Activated T-helper 17 cell treated with anti-CD3 and anti-CD28 coated beads, Interleukin-2, amount 50 U/mL, for 72 hours (primary cell): ENCODE measurements around the gene FGF22. TPM values are rescaled to one million over a fixed set of nuclear protein-coding genes. Genes with fewer than 3 reads are reported as not detected.

Experiments used
- ATAC-seq: fragments of 150-1000 bp; cut with Tn5 transposase; replicated peaks from 2 replicates; pipeline ENCODE4 v1.10.0; 2021; ENCODE audit warnings: mild to moderate bottlenecking, moderate library complexity
- H3K27ac Mint-ChIP-seq: one replicate; pipeline ENCODE4 v1.8.0; 2022; ENCODE audit warnings: mixed read lengths
- H3K27me3 Mint-ChIP-seq: one replicate; pipeline ENCODE4 v1.8.0; 2022; ENCODE audit warnings: mixed read lengths
- H3K36me3 Mint-ChIP-seq: one replicate; pipeline ENCODE4 v1.8.0; 2022; ENCODE audit warnings: low read depth, mild to moderate bottlenecking, mixed read lengths
- H3K4me1 Mint-ChIP-seq: one replicate; pipeline ENCODE4 v1.8.0; 2022; ENCODE audit warnings: mixed read lengths
- H3K4me3 Mint-ChIP-seq: one replicate; pipeline ENCODE4 v1.8.0; 2022; ENCODE audit warnings: mild to moderate bottlenecking, mixed read lengths
- H3K9me3 Mint-ChIP-seq: one replicate; pipeline ENCODE4 v1.8.0; 2022; ENCODE audit warnings: mixed read lengths
- total RNA-seq, 2 donors: library from RNA; stranded (reverse); gene quantifications; one replicate each; pipeline ENCODE4 v1.2.3, GENCODE V29; 2022

The FGF22 gene
- total RNA-seq, 2 donors from 2014 or later: 1.7 TPM; not detected in 1

DNA sequence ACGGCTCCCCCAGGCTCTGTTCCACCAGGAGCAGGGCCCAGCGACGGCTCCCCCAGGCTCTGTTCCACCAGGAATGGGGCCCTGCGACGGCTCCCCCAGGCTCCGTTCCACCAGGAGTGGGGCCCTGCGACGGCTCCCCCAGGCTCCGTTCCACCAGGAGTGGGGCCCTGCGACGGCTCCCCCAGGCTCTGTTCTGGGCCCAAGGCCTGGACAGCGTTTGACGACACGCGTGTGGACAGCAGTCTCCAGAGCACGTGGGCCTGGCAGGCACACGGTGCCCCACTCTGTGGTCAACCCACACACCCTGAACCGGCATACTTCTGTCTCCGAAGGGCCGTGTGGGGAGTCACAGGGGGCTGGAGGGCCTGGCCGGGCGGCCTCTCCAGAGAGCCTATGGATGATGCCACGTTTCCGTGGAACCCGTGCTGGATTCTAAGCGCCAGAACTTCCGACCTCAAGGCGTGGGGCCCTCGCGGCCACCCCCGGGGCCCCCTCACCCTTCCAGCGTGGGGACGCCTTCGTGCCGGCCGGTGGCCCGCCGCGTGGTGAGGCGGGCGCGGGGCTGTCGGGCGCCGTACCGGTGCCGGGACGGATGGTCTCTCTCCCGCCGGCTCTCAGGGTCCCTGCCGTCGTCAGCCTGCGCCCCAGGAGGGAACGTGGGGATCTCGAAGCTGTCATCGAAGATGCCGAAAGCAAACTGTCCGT is 11.6 kb downstream of the FGF22 start:
- Mint-ChIP-seq H3K4me3 (no peak overlapping the region), H3K27ac (no peak overlapping the region), H3K4me1 (peaks cover 5% of the 10 kb centered on the region), H3K27me3 (no peaks in the 10 kb centered on the region), H3K36me3 (peaks cover 66% of the 10 kb centered on the region), H3K9me3 (no peaks in the 10 kb centered on the region)
- no peak for ATAC-seq

DNA sequence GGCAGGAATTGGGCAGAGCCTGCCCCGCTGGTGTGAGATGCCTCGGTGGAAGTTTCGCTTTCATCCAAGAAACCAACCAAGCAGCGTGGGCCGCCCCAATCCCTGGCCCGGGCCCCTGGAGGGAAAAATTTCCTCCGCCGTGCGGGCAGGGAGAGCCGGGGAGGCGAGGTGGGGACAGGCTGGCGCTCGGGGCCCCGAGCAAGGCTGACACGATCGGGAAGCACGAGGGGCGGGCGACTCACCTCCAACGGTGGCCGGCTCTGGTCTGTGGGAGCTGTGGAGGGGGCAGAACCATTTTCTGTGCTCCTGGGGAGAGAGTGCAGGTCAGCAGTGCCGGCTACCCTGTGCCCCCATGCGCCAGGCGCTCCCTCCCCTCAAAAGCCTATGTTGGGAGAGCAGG is 12.3 kb downstream of the FGF22 start:
- H3K4me1 Mint-ChIP-seq: peaks cover 5% of the 10 kb centered on the region
- H3K36me3 Mint-ChIP-seq: peaks cover 69% of the 10 kb centered on the region
- H3K27me3 Mint-ChIP-seq: no peaks in the 10 kb centered on the region
- H3K27ac Mint-ChIP-seq: no peak overlapping the region
- no peaks in the 10 kb centered on the region for H3K9me3 Mint-ChIP-seq
- no peak for ATAC-seq
- no peak overlapping the region for H3K4me3 Mint-ChIP-seq

DNA sequence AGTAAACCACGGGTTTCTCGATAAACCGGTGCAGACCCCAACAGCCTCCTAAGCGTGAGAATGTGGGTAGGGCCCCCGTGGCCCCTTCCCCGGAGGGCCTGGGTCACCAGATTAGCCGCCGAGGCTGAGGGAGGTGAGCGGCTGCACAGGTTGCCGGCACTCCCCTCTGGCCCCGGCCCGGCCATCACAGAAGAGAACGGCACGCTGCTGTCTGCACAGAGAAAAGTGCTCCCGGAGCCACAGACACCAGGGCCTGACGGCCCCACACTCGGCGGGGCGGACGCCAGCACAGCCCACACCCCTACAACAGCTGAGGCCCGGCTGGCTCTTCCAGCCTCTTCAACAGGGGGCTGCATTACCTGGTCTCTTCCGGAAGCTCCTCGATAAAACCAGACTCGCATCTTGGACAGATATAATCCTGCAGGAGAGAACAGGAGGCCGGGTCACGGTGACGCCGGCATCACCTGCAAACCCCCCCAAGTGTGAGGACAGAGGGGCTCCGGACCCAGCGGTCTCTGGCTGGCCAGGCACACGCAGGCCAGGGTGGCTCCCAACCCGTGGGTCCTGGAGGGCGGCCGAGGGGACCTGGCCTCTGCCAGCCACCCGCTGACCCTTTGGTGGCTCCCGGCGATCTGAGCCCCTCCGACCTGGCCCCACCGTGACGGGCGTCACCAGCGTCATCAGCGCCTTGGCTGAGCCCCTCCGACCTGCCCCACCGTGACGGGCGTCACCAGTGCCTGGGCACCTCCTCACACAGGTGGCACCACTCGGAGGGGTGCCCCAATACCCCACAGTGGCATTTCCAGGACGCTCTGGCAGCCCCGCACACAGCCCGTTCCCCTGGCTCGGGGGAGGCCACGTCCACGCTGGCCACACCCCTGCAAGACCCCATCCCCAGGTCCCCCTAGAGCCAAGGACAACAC is 13.0 kb downstream of the FGF22 start:
- H3K9me3 Mint-ChIP-seq: no peaks in the 10 kb centered on the region
- H3K27me3 Mint-ChIP-seq: no peaks in the 10 kb centered on the region
- ATAC-seq: no peak
- H3K27ac Mint-ChIP-seq: no peak overlapping the region
- H3K36me3 Mint-ChIP-seq: peaks cover 76% of the 10 kb centered on the region
- peaks cover 5% of the 10 kb centered on the region for H3K4me1 Mint-ChIP-seq
- no peak overlapping the region for H3K4me3 Mint-ChIP-seq

DNA sequence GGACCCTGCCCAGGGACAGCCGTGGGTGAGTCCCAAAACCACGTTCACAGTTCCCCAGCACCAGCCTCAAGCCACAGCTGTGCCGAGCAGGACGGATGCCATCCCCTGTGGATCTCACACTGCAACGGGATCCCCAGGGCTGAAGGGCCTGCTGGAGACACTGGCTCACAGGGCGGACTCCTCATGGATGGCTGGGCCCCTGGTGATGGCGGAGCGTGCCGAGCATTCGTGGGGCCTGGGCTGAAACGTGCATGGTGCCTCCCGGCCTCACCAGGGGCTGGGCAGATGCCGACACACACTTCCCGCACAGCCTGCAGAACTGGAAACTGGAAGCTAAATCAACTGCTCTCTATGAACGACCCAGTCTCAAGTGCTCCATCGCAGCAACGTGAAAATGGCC is 13.7 kb downstream of the FGF22 start:
- Mint-ChIP-seq H3K9me3 (no peaks in the 10 kb centered on the region), H3K36me3 (peaks cover 72% of the 10 kb centered on the region), H3K27me3 (no peaks in the 10 kb centered on the region), H3K4me1 (peaks cover 5% of the 10 kb centered on the region), H3K4me3 (no peak overlapping the region), H3K27ac (no peak overlapping the region)
- no peak for ATAC-seq

DNA sequence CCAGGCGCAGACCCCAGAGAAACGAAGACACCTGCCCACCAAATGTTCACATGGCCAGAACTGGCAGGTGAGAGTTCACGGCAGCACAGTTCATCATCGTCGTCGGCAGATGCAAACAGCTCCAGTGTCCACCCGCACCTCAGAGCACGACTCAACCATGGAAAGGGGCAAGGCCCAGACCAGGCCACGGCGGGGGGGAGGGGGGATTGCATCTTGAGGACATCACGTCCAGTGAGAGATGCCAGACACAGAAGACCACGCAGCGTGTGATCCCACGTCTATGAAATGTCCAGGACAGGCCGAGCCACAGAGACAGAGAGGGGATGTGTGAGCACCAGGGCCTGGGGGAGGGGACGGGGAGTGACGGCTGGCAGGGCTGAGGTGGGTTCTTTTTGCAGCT is 16.0 kb downstream of the FGF22 start:
- Mint-ChIP-seq H3K27me3 (no peaks in the 10 kb centered on the region), H3K27ac (no peak overlapping the region), H3K36me3 (peaks cover 77% of the 10 kb centered on the region), H3K4me3 (peak overlapping the region; percentile 39), H3K9me3 (no peaks in the 10 kb centered on the region), H3K4me1 (peaks cover 9% of the 10 kb centered on the region)
- no peak for ATAC-seq

DNA sequence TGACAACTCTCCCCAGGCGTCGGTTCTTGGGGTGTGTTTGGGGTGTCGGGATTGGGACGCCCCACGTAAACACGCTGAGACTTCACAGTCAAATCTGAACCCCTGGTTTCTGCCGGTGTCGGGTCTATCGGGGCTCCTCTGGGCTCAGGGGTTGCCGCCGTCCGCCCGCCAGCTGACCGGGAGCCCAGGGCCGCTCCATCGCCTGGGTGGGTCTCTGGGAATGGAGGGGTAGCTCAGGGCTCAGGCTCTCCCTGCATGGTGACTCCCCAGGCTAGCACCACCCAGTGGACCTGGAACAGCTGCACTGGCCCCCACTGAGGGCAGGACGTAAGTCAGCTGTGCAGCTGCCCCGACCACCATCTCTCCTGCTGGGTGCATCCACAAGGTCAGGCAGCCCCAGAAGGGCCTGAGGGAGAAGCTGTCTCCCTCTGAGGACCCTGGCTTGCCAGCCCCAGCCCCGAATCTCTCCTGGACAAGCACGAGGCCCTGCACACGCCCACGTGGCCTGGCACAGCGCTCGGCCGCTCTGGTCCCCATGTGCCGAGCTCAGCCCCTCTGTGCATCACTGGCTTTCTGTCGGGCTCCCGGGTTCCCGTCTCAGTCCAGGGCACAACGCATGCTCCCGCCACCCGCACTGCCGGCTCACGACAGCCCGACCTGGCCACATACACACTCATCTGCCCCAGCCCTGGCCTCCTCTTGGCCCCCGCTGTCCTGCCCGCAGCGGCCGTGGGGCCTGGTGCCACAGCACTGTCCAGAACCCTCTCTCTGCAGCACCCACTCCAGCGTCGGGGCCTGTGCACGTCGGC is 17.3 kb downstream of the FGF22 start:
- no peaks in the 10 kb centered on the region for H3K27me3 Mint-ChIP-seq
- H3K36me3 Mint-ChIP-seq: peaks cover 82% of the 10 kb centered on the region
- ATAC-seq: no peak
- H3K9me3 Mint-ChIP-seq: no peaks in the 10 kb centered on the region
- no peak overlapping the region for H3K27ac Mint-ChIP-seq
- H3K4me3 Mint-ChIP-seq: peak overlapping the region; percentile 39
- H3K4me1 Mint-ChIP-seq: peaks cover 12% of the 10 kb centered on the region

DNA sequence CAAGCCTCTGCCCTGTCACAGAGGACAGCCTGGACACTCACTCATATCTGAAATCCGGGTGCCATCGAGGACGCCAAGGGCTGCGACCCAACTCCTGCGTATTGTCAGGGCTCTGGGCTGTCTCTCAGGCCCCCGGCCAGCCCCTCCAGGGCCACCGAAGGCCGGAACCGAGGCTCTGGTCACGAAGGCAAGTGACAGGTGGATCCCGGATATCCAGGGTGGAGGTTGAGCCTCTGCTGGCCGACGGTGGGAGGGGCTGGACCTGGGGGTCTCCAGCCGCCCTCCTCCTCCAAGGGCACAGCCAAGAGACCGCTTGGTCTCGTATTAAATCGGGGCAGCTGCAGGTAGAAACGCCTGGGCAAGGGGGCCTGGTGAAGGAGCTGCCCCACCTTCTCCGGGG is 17.9 kb downstream of the FGF22 start:
- H3K4me1 Mint-ChIP-seq: peaks cover 12% of the 10 kb centered on the region
- peak overlapping the region; percentile 22 for H3K4me3 Mint-ChIP-seq
- H3K36me3 Mint-ChIP-seq: peaks cover 84% of the 10 kb centered on the region
- no peak overlapping the region for H3K27ac Mint-ChIP-seq
- no peaks in the 10 kb centered on the region for H3K27me3 Mint-ChIP-seq
- H3K9me3 Mint-ChIP-seq: no peaks in the 10 kb centered on the region
- no peak for ATAC-seq

DNA sequence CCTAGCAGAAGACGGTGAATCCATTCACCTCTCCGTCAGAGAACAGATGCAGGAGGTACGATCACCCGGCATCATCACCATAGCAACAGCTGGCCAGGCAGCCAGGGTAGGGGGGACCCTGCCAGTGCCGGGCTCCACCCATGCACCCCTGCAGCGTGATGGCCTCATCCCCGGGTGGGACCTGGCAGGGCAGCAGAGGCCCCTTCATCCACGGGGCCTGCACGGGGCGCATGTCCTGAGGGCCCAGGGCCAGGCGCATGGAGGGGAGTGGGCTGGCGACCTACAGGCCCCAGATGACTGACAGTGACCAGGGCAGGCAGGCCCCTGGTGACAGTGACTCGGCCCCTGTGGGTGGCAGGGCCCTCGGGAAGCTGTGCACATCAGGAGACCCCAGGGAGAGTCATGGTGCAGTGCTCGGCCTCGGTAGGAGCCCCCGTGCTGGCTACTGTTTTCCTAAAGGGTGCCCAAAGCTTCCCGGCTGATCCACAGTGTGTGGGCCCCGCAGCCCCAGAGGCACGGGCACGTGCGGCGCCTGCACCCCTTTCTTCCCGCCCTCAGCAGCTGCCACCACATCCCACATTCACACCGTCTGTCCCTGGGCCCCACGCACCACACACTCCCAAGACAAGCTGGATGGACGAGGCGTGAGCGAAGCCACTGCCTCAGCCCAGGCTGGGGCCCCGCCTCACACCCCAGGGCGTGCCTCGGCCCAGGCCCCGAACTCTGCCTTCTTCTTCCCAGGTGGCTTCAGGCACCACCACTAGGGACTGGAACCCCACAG is 18.6 kb downstream of the FGF22 start:
- Mint-ChIP-seq H3K4me3 (peak overlapping the region; percentile 98), H3K36me3 (peaks cover 82% of the 10 kb centered on the region), H3K4me1 (peaks cover 12% of the 10 kb centered on the region), H3K27me3 (no peaks in the 10 kb centered on the region), H3K27ac (no peak overlapping the region), H3K9me3 (no peaks in the 10 kb centered on the region)
- no peak for ATAC-seq

DNA sequence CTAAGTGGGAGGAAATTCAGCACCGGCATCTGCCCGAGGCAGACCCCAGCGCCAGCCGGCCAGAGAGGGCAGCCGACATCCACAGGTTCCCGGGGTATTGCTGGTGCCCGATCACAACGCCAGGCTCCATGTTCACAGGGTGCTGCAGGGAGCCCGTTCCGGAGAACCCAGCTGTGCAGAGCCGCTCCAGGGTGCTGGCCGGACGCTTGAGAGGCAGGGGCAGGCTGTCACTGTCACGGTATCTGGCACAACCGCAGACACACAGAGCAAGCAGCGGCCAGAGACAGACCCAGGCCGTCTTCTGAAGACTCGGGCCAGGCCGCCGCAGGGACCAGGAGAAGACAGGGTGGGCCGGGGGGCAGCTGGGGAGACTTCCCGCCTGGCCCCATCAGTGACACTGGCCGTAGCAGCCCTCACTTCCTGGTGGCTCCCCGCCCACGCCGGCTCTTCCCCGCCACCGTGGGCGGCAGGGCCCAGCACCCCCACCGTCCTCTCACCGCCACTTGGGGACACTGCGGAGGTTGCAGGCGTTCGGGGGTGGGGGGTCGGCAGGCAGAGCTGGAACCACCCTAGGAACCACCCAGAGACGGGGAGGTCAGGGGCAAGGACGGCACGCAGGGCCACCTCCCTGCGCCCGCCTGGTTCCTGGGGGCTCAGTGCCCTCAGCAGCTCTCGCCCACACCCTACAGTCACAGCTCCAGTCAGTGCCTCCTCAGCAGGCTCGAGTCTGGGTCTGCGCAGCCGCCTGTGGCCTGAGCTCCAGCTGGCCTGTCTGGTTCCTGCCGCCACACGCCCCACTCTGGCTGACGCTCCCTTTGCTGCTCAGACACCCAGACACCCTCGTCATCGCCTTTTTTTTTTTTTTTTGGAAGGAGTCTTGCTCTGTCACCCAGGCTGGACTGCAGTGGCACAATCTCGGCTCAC is 19.5 kb downstream of the FGF22 start:
- no peaks in the 10 kb centered on the region for H3K9me3 Mint-ChIP-seq
- peak overlapping the region; percentile 98 for H3K4me3 Mint-ChIP-seq
- H3K27me3 Mint-ChIP-seq: no peaks in the 10 kb centered on the region
- H3K27ac Mint-ChIP-seq: peak overlapping the region; percentile 95
- H3K4me1 Mint-ChIP-seq: peaks cover 12% of the 10 kb centered on the region
- H3K36me3 Mint-ChIP-seq: peaks cover 73% of the 10 kb centered on the region
- peak; percentile 34 for ATAC-seq

DNA sequence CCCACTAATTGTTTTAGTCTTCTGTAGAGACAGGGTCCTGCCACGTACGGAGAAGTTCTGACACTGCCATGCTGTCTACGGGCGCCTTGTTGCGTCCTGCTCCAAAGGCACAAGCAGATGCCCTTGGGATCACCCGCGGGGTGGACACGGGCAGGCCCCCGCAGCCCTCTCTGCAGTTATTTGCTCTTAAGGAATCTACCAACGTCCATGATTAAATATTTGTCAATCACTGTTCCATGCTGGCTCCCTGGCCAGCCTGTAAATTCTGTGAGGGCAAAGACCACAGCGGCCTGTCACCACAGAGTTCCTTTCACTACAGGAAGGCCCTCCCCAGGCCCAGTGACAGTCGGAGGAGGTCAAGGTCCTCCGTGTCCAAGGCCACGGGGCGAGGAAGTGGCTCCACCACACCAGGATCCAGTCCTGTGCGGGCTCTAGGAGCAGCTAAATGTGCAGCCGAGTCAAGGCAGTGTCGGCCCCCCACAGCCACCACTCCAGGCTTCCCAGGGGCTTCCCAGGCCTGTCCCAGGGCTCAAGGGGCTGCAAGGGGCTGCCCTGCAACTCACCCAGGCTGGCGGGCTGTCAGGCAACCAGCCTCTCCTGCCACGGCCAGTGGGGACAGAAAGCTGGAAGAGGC is 21.2 kb downstream of the FGF22 start:
- no peak for ATAC-seq
- Mint-ChIP-seq H3K4me1 (peaks cover 6% of the 10 kb centered on the region), H3K4me3 (peak overlapping the region; percentile 98), H3K36me3 (peaks cover 55% of the 10 kb centered on the region), H3K9me3 (no peaks in the 10 kb centered on the region), H3K27ac (peak overlapping the region; percentile 95), H3K27me3 (no peaks in the 10 kb centered on the region)

DNA sequence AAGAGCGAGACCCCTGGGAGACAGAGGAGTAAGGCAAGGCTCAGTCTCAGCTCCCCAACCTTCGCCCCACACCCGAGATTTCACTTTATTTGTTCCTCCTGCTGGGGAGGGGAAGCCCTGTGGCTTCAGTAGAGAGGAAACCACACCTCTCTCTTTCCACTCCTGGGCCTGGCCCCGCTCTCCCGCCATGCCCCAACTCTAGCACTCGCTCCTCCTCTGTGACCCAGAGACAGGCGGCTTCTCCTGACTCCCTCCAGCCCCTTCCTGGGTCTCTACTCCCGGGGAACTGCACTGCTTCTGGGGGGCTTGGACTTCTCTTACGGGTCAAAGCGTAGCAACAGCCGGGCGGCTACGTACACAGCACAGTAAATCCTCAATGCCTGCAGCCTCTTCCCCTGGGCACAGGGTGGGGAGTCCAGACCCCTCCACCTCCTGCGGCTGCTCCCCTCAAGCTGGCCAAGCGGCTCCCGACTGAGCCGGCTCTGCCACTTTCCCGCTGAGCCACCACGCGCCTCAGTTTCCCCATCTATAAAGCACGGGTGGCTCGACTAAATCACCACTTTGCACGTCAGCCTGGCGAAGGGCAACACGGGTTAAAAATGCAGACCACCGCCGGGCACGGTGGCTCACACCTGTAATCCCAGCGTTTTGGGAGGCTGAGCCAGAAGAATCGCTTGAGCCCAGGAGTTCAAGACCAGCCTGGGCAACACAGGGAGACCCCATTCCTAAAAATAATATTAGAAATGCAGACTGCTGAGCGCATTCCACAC is 21.9 kb downstream of the FGF22 start:
- H3K36me3 Mint-ChIP-seq: peaks cover 48% of the 10 kb centered on the region
- peak overlapping the region; percentile 98 for H3K4me3 Mint-ChIP-seq
- H3K27ac Mint-ChIP-seq: peak overlapping the region; percentile 95
- H3K9me3 Mint-ChIP-seq: no peaks in the 10 kb centered on the region
- ATAC-seq: peak; percentile 53
- no peaks in the 10 kb centered on the region for H3K27me3 Mint-ChIP-seq
- peaks cover 6% of the 10 kb centered on the region for H3K4me1 Mint-ChIP-seq
